ENCODE data around the gene KCTD12.
A peak's percentile ranks its signal among the peaks of the same experiment; 100 is the strongest.

Gene KCTD12

DNA sequence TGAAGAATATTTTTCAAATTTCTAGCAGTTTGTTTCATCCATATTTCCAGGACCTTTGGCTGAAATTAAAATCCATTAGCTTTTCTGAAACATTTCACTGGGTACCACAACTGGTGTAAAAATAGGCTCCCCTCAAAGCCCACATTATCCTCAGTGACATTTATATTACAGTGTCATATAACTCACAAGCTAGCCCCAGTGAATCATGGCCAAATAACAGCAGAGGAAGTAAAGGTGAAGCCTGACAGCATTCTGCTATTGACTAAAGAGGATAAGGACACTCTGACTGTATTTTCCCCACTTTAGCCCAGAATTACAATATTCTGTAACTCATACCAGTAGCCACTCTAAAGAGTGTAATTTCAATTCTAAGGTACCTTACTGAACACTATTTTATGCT, 21.9 kb downstream of the KCTD12 start:
- no peak overlapping the region for H3K56ac ChIP-seq (ENCODE audit: low read length)
- no peak overlapping the region for H3K4me2 ChIP-seq (ENCODE audit: low read length)
- no peaks in the 10 kb centered on the region for H3K79me2 ChIP-seq (ENCODE audit: control insufficient read depth, insufficient read depth, low read length)
- H2BK5ac ChIP-seq (ENCODE audit: low read length), result no peak overlapping the region
- H3K79me1 ChIP-seq (ENCODE audit: low read length), result no peaks in the 10 kb centered on the region
- no peak overlapping the region for H2BK120ac ChIP-seq (ENCODE audit: low read depth, low read length)
- H3K27me3 ChIP-seq (ENCODE audit: insufficient read depth, low read length, poor library complexity), result no peaks in the 10 kb centered on the region
- no peak overlapping the region for H4K8ac ChIP-seq (ENCODE audit: low read depth, low read length)
- no peak overlapping the region for H2AK5ac ChIP-seq (ENCODE audit: low read length)
- H3K4ac ChIP-seq (ENCODE audit: low read depth, low read length), result no peak overlapping the region
- no peak overlapping the region for H4K5ac ChIP-seq (ENCODE audit: low read length)
- DNase-seq, result no peak
- H3K9ac ChIP-seq (ENCODE audit: low read length), result no peak overlapping the region
- H3K4me3 ChIP-seq (ENCODE audit: low read length), result no peak overlapping the region
- H3K27ac ChIP-seq (ENCODE audit: low read depth, low read length), result no peak overlapping the region
- H3K18ac ChIP-seq (ENCODE audit: low read length), result no peak overlapping the region
- no peaks in the 10 kb centered on the region for H3K36me3 ChIP-seq (ENCODE audit: control insufficient read depth, insufficient read depth, low read length)
- H3K23ac ChIP-seq (ENCODE audit: low read length), result no peak overlapping the region
- H3K4me1 ChIP-seq (ENCODE audit: control insufficient read depth, low read depth, low read length), result no peaks in the 10 kb centered on the region
- no peak overlapping the region for H2BK15ac ChIP-seq (replicated peaks; ENCODE audit: low read depth)

GRCh38 chr13:76863022-76863421, 23.2 kb downstream of the KCTD12 start:
- no peaks in the 10 kb centered on the region for H3K79me1 ChIP-seq (ENCODE audit: low read length)
- H2AK5ac ChIP-seq (ENCODE audit: low read length), result no peak overlapping the region
- no peak overlapping the region for H3K18ac ChIP-seq (ENCODE audit: low read length)
- no peak overlapping the region for H3K56ac ChIP-seq (ENCODE audit: low read length)
- H4K8ac ChIP-seq (ENCODE audit: low read depth, low read length), result no peak overlapping the region
- H3K27ac ChIP-seq (ENCODE audit: low read depth, low read length), result no peak overlapping the region
- no peak overlapping the region for H3K4me2 ChIP-seq (ENCODE audit: low read length)
- no peak for DNase-seq
- H2BK15ac ChIP-seq (replicated peaks; ENCODE audit: low read depth), result no peak overlapping the region
- no peak overlapping the region for H4K5ac ChIP-seq (ENCODE audit: low read length)
- no peaks in the 10 kb centered on the region for H3K79me2 ChIP-seq (ENCODE audit: control insufficient read depth, insufficient read depth, low read length)
- H3K23ac ChIP-seq (ENCODE audit: low read length), result no peak overlapping the region
- H3K27me3 ChIP-seq (ENCODE audit: insufficient read depth, low read length, poor library complexity), result no peaks in the 10 kb centered on the region
- H3K4ac ChIP-seq (ENCODE audit: low read depth, low read length), result no peak overlapping the region
- no peak overlapping the region for H3K9ac ChIP-seq (ENCODE audit: low read length)
- no CpG with 5 or more reads among the region's 3 CpGs for WGBS (ENCODE audit: extremely low coverage, insufficient coverage, low lambda C conversion rate)
- H3K4me1 ChIP-seq (ENCODE audit: control insufficient read depth, low read depth, low read length), result no peaks in the 10 kb centered on the region
- H2BK5ac ChIP-seq (ENCODE audit: low read length), result no peak overlapping the region
- H3K36me3 ChIP-seq (ENCODE audit: control insufficient read depth, insufficient read depth, low read length), result no peaks in the 10 kb centered on the region
- no peak overlapping the region for H3K4me3 ChIP-seq (ENCODE audit: low read length)
- H2BK120ac ChIP-seq (ENCODE audit: low read depth, low read length), result no peak overlapping the region

GRCh38 chr13:76861859-76862258, 24.3 kb downstream of the KCTD12 start:
- Histone ChIP-seq H3K4me1 (ENCODE audit: control insufficient read depth, low read depth, low read length) (no peaks in the 10 kb centered on the region), H3K56ac (ENCODE audit: low read length) (no peak overlapping the region), H4K8ac (ENCODE audit: low read depth, low read length) (no peak overlapping the region), H2BK5ac (ENCODE audit: low read length) (no peak overlapping the region), H3K27ac (ENCODE audit: low read depth, low read length) (no peak overlapping the region), H4K5ac (ENCODE audit: low read length) (no peak overlapping the region), H3K4ac (ENCODE audit: low read depth, low read length) (no peak overlapping the region), H3K4me2 (ENCODE audit: low read length) (no peak overlapping the region), H2AK5ac (ENCODE audit: low read length) (no peak overlapping the region), H3K9ac (ENCODE audit: low read length) (no peak overlapping the region), H3K18ac (ENCODE audit: low read length) (no peak overlapping the region), H2BK120ac (ENCODE audit: low read depth, low read length) (no peak overlapping the region), H3K23ac (ENCODE audit: low read length) (no peak overlapping the region), H2BK15ac (replicated peaks; ENCODE audit: low read depth) (no peak overlapping the region), H3K27me3 (ENCODE audit: insufficient read depth, low read length, poor library complexity) (no peaks in the 10 kb centered on the region), H3K79me1 (ENCODE audit: low read length) (no peaks in the 10 kb centered on the region), H3K4me3 (ENCODE audit: low read length) (no peak overlapping the region), H3K36me3 (ENCODE audit: control insufficient read depth, insufficient read depth, low read length) (no peaks in the 10 kb centered on the region), H3K79me2 (ENCODE audit: control insufficient read depth, insufficient read depth, low read length) (no peaks in the 10 kb centered on the region)
- no CpG with 5 or more reads among the region's 3 CpGs for WGBS (ENCODE audit: extremely low coverage, insufficient coverage, low lambda C conversion rate)
- DNase-seq, result peak; percentile 75

GRCh38 chr13:76860706-76861105, 25.5 kb downstream of the KCTD12 start:
- H3K79me1 ChIP-seq (ENCODE audit: low read length), result no peaks in the 10 kb centered on the region
- H2BK5ac ChIP-seq (ENCODE audit: low read length), result no peak overlapping the region
- H4K5ac ChIP-seq (ENCODE audit: low read length), result no peak overlapping the region
- no peak overlapping the region for H2BK120ac ChIP-seq (ENCODE audit: low read depth, low read length)
- no peak overlapping the region for H3K9ac ChIP-seq (ENCODE audit: low read length)
- no peak overlapping the region for H2AK5ac ChIP-seq (ENCODE audit: low read length)
- H3K4me3 ChIP-seq (ENCODE audit: low read length), result no peak overlapping the region
- H4K8ac ChIP-seq (ENCODE audit: low read depth, low read length), result no peak overlapping the region
- H3K4ac ChIP-seq (ENCODE audit: low read depth, low read length), result no peak overlapping the region
- H3K4me2 ChIP-seq (ENCODE audit: low read length), result no peak overlapping the region
- no peak overlapping the region for H2BK15ac ChIP-seq (replicated peaks; ENCODE audit: low read depth)
- no peak overlapping the region for H3K18ac ChIP-seq (ENCODE audit: low read length)
- no peaks in the 10 kb centered on the region for H3K79me2 ChIP-seq (ENCODE audit: control insufficient read depth, insufficient read depth, low read length)
- no peaks in the 10 kb centered on the region for H3K36me3 ChIP-seq (ENCODE audit: control insufficient read depth, insufficient read depth, low read length)
- no peaks in the 10 kb centered on the region for H3K27me3 ChIP-seq (ENCODE audit: insufficient read depth, low read length, poor library complexity)
- DNase-seq, result no peak
- no peak overlapping the region for H3K27ac ChIP-seq (ENCODE audit: low read depth, low read length)
- no CpG with 5 or more reads among the region's 2 CpGs for WGBS (ENCODE audit: extremely low coverage, insufficient coverage, low lambda C conversion rate)
- no peak overlapping the region for H3K56ac ChIP-seq (ENCODE audit: low read length)
- no peaks in the 10 kb centered on the region for H3K4me1 ChIP-seq (ENCODE audit: control insufficient read depth, low read depth, low read length)
- H3K23ac ChIP-seq (ENCODE audit: low read length), result no peak overlapping the region

- no peaks in the 10 kb centered on the region for H3K79me1 ChIP-seq (ENCODE audit: low read length)
- no peak overlapping the region for H3K9ac ChIP-seq (ENCODE audit: low read length)
- no peak overlapping the region for H3K4ac ChIP-seq (ENCODE audit: low read depth, low read length)
- H3K4me1 ChIP-seq (ENCODE audit: control insufficient read depth, low read depth, low read length), result no peaks in the 10 kb centered on the region
- H3K23ac ChIP-seq (ENCODE audit: low read length), result no peak overlapping the region
- H3K27ac ChIP-seq (ENCODE audit: low read depth, low read length), result no peak overlapping the region
- no peaks in the 10 kb centered on the region for H3K36me3 ChIP-seq (ENCODE audit: control insufficient read depth, insufficient read depth, low read length)
- H3K56ac ChIP-seq (ENCODE audit: low read length), result no peak overlapping the region
- no peak overlapping the region for H3K4me3 ChIP-seq (ENCODE audit: low read length)
- no peak for DNase-seq
- no CpG with 5 or more reads among the region's 1 CpG for WGBS (ENCODE audit: extremely low coverage, insufficient coverage, low lambda C conversion rate)
- H3K4me2 ChIP-seq (ENCODE audit: low read length), result no peak overlapping the region
- no peak overlapping the region for H4K5ac ChIP-seq (ENCODE audit: low read length)
- no peaks in the 10 kb centered on the region for H3K27me3 ChIP-seq (ENCODE audit: insufficient read depth, low read length, poor library complexity)
- H2BK5ac ChIP-seq (ENCODE audit: low read length), result no peak overlapping the region
- H2BK120ac ChIP-seq (ENCODE audit: low read depth, low read length), result no peak overlapping the region
- no peak overlapping the region for H2BK15ac ChIP-seq (replicated peaks; ENCODE audit: low read depth)
- no peaks in the 10 kb centered on the region for H3K79me2 ChIP-seq (ENCODE audit: control insufficient read depth, insufficient read depth, low read length)
- no peak overlapping the region for H3K18ac ChIP-seq (ENCODE audit: low read length)
- H4K8ac ChIP-seq (ENCODE audit: low read depth, low read length), result no peak overlapping the region
- no peak overlapping the region for H2AK5ac ChIP-seq (ENCODE audit: low read length)
These were observed 31.3 kb downstream of the KCTD12 start for GRCh38 chr13:76854894-76855293.

DNA sequence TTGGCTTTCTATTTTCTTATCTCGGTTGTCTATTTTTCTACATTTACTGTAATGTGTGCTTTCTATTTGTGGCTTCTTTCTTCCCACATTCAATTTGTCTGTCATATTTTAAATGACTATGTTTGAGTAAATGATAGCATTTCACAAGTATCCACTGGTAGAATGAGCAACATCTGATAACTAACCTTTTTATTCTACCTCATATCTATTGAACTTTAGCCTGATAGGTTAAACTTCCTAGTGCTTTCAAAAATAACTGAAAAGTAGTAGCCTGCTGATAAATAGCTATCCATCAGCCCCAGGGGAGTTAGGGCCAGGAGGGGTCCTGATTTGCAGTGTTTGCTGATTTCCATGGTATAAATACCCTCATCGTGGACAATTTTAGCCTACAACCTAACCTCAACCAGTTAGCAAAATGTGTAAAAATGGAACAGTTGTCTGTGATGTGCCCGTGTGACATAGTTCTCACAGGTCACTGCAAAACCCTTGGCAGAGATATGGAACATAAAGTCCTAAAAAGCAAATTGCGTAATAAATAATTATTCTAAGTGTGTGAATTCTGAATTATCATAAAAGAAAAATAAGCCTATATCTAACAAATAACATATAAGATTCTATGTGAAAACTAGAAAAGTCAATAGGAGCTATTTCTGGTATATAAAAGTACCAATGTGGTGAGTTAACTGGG, 32.1 kb downstream of the KCTD12 start:
- H3K79me1 ChIP-seq (ENCODE audit: low read length), result no peaks in the 10 kb centered on the region
- no peak overlapping the region for H3K4me3 ChIP-seq (ENCODE audit: low read length)
- no peak overlapping the region for H4K5ac ChIP-seq (ENCODE audit: low read length)
- no peak overlapping the region for H2BK5ac ChIP-seq (ENCODE audit: low read length)
- no peak overlapping the region for H4K8ac ChIP-seq (ENCODE audit: low read depth, low read length)
- no peak overlapping the region for H3K23ac ChIP-seq (ENCODE audit: low read length)
- H3K18ac ChIP-seq (ENCODE audit: low read length), result no peak overlapping the region
- no peak overlapping the region for H3K4ac ChIP-seq (ENCODE audit: low read depth, low read length)
- H3K36me3 ChIP-seq (ENCODE audit: control insufficient read depth, insufficient read depth, low read length), result no peaks in the 10 kb centered on the region
- no peak overlapping the region for H3K27ac ChIP-seq (ENCODE audit: low read depth, low read length)
- no peaks in the 10 kb centered on the region for H3K27me3 ChIP-seq (ENCODE audit: insufficient read depth, low read length, poor library complexity)
- H3K4me1 ChIP-seq (ENCODE audit: control insufficient read depth, low read depth, low read length), result no peaks in the 10 kb centered on the region
- H2AK5ac ChIP-seq (ENCODE audit: low read length), result no peak overlapping the region
- no peak overlapping the region for H3K9ac ChIP-seq (ENCODE audit: low read length)
- no peaks in the 10 kb centered on the region for H3K79me2 ChIP-seq (ENCODE audit: control insufficient read depth, insufficient read depth, low read length)
- no CpG with 5 or more reads among the region's 4 CpGs for WGBS (ENCODE audit: extremely low coverage, insufficient coverage, low lambda C conversion rate)
- no peak overlapping the region for H3K4me2 ChIP-seq (ENCODE audit: low read length)
- no peak overlapping the region for H2BK120ac ChIP-seq (ENCODE audit: low read depth, low read length)
- DNase-seq, result no peak
- H2BK15ac ChIP-seq (replicated peaks; ENCODE audit: low read depth), result no peak overlapping the region
- no peak overlapping the region for H3K56ac ChIP-seq (ENCODE audit: low read length)

Data from mesendoderm (in vitro differentiated cells).